T-cell (primary cell): ENCODE results near the gene ARMH2. TPM values are rescaled to one million over a fixed set of nuclear protein-coding genes. Genes with fewer than 3 reads are reported as not detected.

ENCODE experiments used
- ATAC-seq, 4 experiments: fragments of 200-7000 bp in 3 of 4; fragments of 150-1000 bp in 1 of 4; cut with Tn5 transposase; replicated peaks in 1 of 4; 1 replicate in 3 of 4; 2 replicates in 1 of 4; pipeline ENCODE4 v1.10.0; 2021; ENCODE audit warnings: moderate library complexity in 3 of 4, mild to moderate bottlenecking in 2 of 4, moderate number of reproducible peaks in 1 of 4
- CTCF ChIA-PET, 2 donors: fragments of 300-600 bp; sonication (Branson Sonifier 250); formaldehyde crosslinking; loops; one replicate each; lab custom pipeline; 2022; ENCODE audit warnings: antibody characterized with exemption in 2 of 2; lab: Charles Lee
- POLR2A ChIA-PET, 2 donors: fragments of 300-600 bp; sonication (Branson Sonifier 250); formaldehyde crosslinking; loops; one replicate each; lab custom pipeline; 2022; ENCODE audit warnings: antibody characterized with exemption in 2 of 2; lab: Charles Lee
- DNase-seq, 35 experiments: peaks; one replicate each; pipeline versions ENCODE4 v3.0.0 to v3.0.0-alpha.2; 2013 to 2023
- H3K27ac ChIP-seq: one replicate; pipeline ENCODE4 v1.5.1; 2013; ENCODE audit warnings: low read length
- H3K27me3 ChIP-seq, 2 experiments: replicated peaks in 1 of 2; 1 replicate in 1 of 2; 2 replicates in 1 of 2; pipeline versions ENCODE4 v1.6.1 to v1.7.0; 2013; ENCODE audit warnings: low read length in 1 of 2, mixed read lengths in 1 of 2; ENCODE audit not compliant: control insufficient read depth in 2 of 2, insufficient read depth in 2 of 2; ENCODE audit errors: extremely low read depth in 1 of 2
- H3K36me3 ChIP-seq, 2 donors: 1 replicate in 1 of 2; 2 replicates in 1 of 2; pipeline versions ENCODE4 v1.6.1 to v1.7.0; 2013; ENCODE audit warnings: low read length in 1 of 2; ENCODE audit not compliant: control insufficient read depth in 2 of 2, insufficient read depth in 1 of 2; ENCODE audit errors: extremely low read depth in 1 of 2
- H3K4me1 ChIP-seq, 2 experiments: 1 replicate in 1 of 2; 2 replicates in 1 of 2; pipeline versions ENCODE4 v1.6.1 to v1.7.0; 2013; ENCODE audit warnings: low read length in 2 of 2, mixed read lengths in 1 of 2; ENCODE audit not compliant: insufficient read depth in 2 of 2, control insufficient read depth in 1 of 2; ENCODE audit errors: extremely low read depth in 1 of 2
- H3K4me3 ChIP-seq, 2 donors: 1 replicate in 1 of 2; 2 replicates in 1 of 2; pipeline versions ENCODE4 v1.5.1 to v1.7.0; 2013; ENCODE audit warnings: mild to moderate bottlenecking in 2 of 2, low read length in 1 of 2, moderate library complexity in 1 of 2; ENCODE audit not compliant: control insufficient read depth in 1 of 2; ENCODE audit errors: extremely low read depth in 1 of 2
- H3K9me3 ChIP-seq: 2 replicates; pipeline ENCODE4 v1.7.0; 2013
- H3K27ac Mint-ChIP-seq, 2 donors: one replicate each; pipeline ENCODE4 v1.8.0; 2020 to 2021; ENCODE audit warnings: mild to moderate bottlenecking in 2 of 2, mixed read lengths in 2 of 2
- H3K27me3 Mint-ChIP-seq, 2 donors: one replicate each; pipeline ENCODE4 v1.8.0; 2021 to 2022; ENCODE audit warnings: mixed read lengths in 2 of 2
- H3K36me3 Mint-ChIP-seq: one replicate; pipeline ENCODE4 v1.8.0; 2021; ENCODE audit warnings: mixed read lengths
- H3K4me1 Mint-ChIP-seq, 3 donors: one replicate each; pipeline ENCODE4 v1.8.0; 2020 to 2022; ENCODE audit warnings: mixed read lengths in 3 of 3, mild to moderate bottlenecking in 1 of 3
- H3K4me3 Mint-ChIP-seq, 3 donors: one replicate each; pipeline ENCODE4 v1.8.0; 2020 to 2022; ENCODE audit warnings: mild to moderate bottlenecking in 3 of 3, mixed read lengths in 3 of 3, moderate library complexity in 3 of 3
- H3K9me3 Mint-ChIP-seq, 3 donors: one replicate each; pipeline ENCODE4 v1.8.0; 2020 to 2022; ENCODE audit warnings: mixed read lengths in 3 of 3
- WGBS: methylation state at CpG from one replicate; pipeline ENCODE4 v1.1.5; 2013; ENCODE audit warnings: missing lambda C conversion rate; ENCODE audit not compliant: insufficient coverage; 5-methylcytosine and 5-hydroxymethylcytosine counted together
- total RNA-seq, 35 experiments: library from RNA in 6 of 35; stranded (reverse) in 6 of 35; fragments of 120-200 nt in 1 of 35; gene quantifications; one replicate each; pipeline versions ENCODE4 v1.2.1 to v1.2.4 and lab custom pipeline; 2013 to 2026

ARMH2 gene
- total RNA-seq, 5 donors from 2014 or later (not counting 1 experiment from before 2014, with no cell fraction given): 2.2 to 4.6 (median 3.7) TPM

GRCh38 chr6:24788031-24788665 lies 10.6 kb downstream of the ARMH2 start:
- Mint-ChIP-seq H3K4me3 (no peak overlapping the region), H3K36me3 (peaks cover 20% of the 10 kb centered on the region), H3K27ac (no peak overlapping the region), H3K27me3 (no peaks in the 10 kb centered on the region), H3K4me1 (no peaks in the 10 kb centered on the region), H3K9me3 (no peaks in the 10 kb centered on the region)
- ChIA-PET POLR2A (interaction anchor here in 1 of 2 donors (0.5 kb wide), 1 partner anchor 19 kb away, joined by 7 read pairs; no protein-coding TSS in a partner anchor), CTCF (no interaction called here)
- Histone ChIP-seq H3K36me3 (peaks cover 0 to 10% of the 10 kb centered on the region in 2 donors), H3K4me1 (no peaks in the 10 kb centered on the region), H3K27ac (no peak overlapping the region), H3K4me3 (no peak overlapping the region), H3K9me3 (no peaks in the 10 kb centered on the region), H3K27me3 (no peaks in the 10 kb centered on the region)
- no peak for ATAC-seq
- WGBS: no CpG with 5 or more reads among the region's 4 CpGs
- DNase-seq: no peak

- no peak overlapping the region for H3K27ac ChIP-seq
- no peak overlapping the region for H3K27ac Mint-ChIP-seq
- POLR2A ChIA-PET: no interaction called here
Measured at GRCh38 chr6:24780206-24780605, 18.5 kb downstream of the ARMH2 start.

GRCh38 chr6:24779416-24780016 lies 19.2 kb downstream of the ARMH2 start:
- H3K27ac ChIP-seq: no peak overlapping the region
- H3K4me1 ChIP-seq: peaks cover 9 to 10% of the 10 kb centered on the region in 2 experiments
- H3K36me3 ChIP-seq: peaks cover 0 to 6% of the 10 kb centered on the region in 2 donors
- no peaks in the 10 kb centered on the region for H3K27me3 Mint-ChIP-seq
- ChIA-PET POLR2A (interaction anchor here in 1 of 2 donors (0.7 kb wide), 1 partner anchor 182 kb away, joined by 4 read pairs; no protein-coding TSS in a partner anchor), CTCF (interaction anchor here in 1 of 2 donors (1.0 kb wide), 1 partner anchor 198 kb away, joined by 3 read pairs; no protein-coding TSS in a partner anchor)
- H3K4me1 Mint-ChIP-seq: peaks cover 26 to 32% (median 26%) of the 10 kb centered on the region in 3 donors
- H3K27me3 ChIP-seq: no peaks in the 10 kb centered on the region
- DNase-seq (no peak), ATAC-seq (no peak)
- H3K9me3 ChIP-seq: no peaks in the 10 kb centered on the region
- peaks cover 18% of the 10 kb centered on the region for H3K36me3 Mint-ChIP-seq
- no peak overlapping the region for H3K4me3 ChIP-seq
- H3K27ac Mint-ChIP-seq: no peak overlapping the region
- H3K4me3 Mint-ChIP-seq: no peak overlapping the region
- H3K9me3 Mint-ChIP-seq: no peaks in the 10 kb centered on the region
- no CpG with 5 or more reads among the region's 3 CpGs for whole genome bisulfite sequencing

More at GRCh38 chr6:24780206-24780605, 18.5 kb downstream of the ARMH2 start:
- Histone ChIP-seq H3K9me3 (no peaks in the 10 kb centered on the region), H3K27me3 (no peaks in the 10 kb centered on the region), H3K36me3 (peaks cover 0 to 7% of the 10 kb centered on the region in 2 donors), H3K4me1 (peaks cover 9% of the 10 kb centered on the region in 2 experiments), H3K4me3 (no peak overlapping the region)
- no peak for DNase-seq
- WGBS: no CpG with 5 or more reads among the region's 4 CpGs
- no peaks in the 10 kb centered on the region for H3K9me3 Mint-ChIP-seq
- CTCF ChIA-PET: no interaction called here
- peaks cover 20% of the 10 kb centered on the region for H3K36me3 Mint-ChIP-seq
- H3K4me1 Mint-ChIP-seq: peaks cover 24 to 30% (median 26%) of the 10 kb centered on the region in 3 donors
- ATAC-seq: no peak
- no peaks in the 10 kb centered on the region for H3K27me3 Mint-ChIP-seq
- H3K4me3 Mint-ChIP-seq: no peak overlapping the region

- Histone ChIP-seq H3K9me3 (no peaks in the 10 kb centered on the region), H3K4me3 (no peak overlapping the region), H3K4me1 (peaks cover 11 to 15% of the 10 kb centered on the region in 2 experiments), H3K36me3 (no peaks in the 10 kb centered on the region), H3K27ac (no peak overlapping the region), H3K27me3 (no peaks in the 10 kb centered on the region)
- Mint-ChIP-seq H3K4me1 (peaks cover 26 to 32% (median 29%) of the 10 kb centered on the region in 3 donors), H3K4me3 (no peak overlapping the region), H3K36me3 (peaks cover 14% of the 10 kb centered on the region), H3K27ac (no peak overlapping the region), H3K9me3 (no peaks in the 10 kb centered on the region), H3K27me3 (no peaks in the 10 kb centered on the region)
- CTCF ChIA-PET: interaction anchor here in 1 of 2 donors (1.0 kb wide), 1 partner anchor 197 kb away, joined by 3 read pairs; no protein-coding TSS in a partner anchor
- POLR2A ChIA-PET: no interaction called here
- DNase-seq (no peak), ATAC-seq (no peak)
Measured at GRCh38 chr6:24778878-24779277, 19.8 kb downstream of the ARMH2 start.

- Histone ChIP-seq H3K36me3 (no peaks in the 10 kb centered on the region), H3K4me3 (no peak overlapping the region), H3K4me1 (peaks cover 11 to 15% of the 10 kb centered on the region in 2 experiments), H3K9me3 (no peaks in the 10 kb centered on the region), H3K27ac (no peak overlapping the region), H3K27me3 (no peaks in the 10 kb centered on the region)
- CTCF ChIA-PET: interaction anchor here in 1 of 2 donors (1.0 kb wide), 1 partner anchor 196 kb away, joined by 3 read pairs; no protein-coding TSS in a partner anchor
- H3K4me3 Mint-ChIP-seq: no peak overlapping the region
- peaks cover 26 to 34% (median 30%) of the 10 kb centered on the region in 3 donors for H3K4me1 Mint-ChIP-seq
- no peaks in the 10 kb centered on the region for H3K27me3 Mint-ChIP-seq
- H3K27ac Mint-ChIP-seq: no peak overlapping the region
- POLR2A ChIA-PET: interaction anchor here in 1 of 2 donors (0.5 to 0.6 kb wide), 3 partner anchors 11 to 155 kb away, joined by 3 to 4 read pairs (median 4); no protein-coding TSS in a partner anchor
- no peak for DNase-seq
- ATAC-seq: no peak
- no peaks in the 10 kb centered on the region for H3K9me3 Mint-ChIP-seq
- WGBS: 100% methylated on average over 1 of the region's 1 CpG
- H3K36me3 Mint-ChIP-seq: peaks cover 14% of the 10 kb centered on the region
Measured at GRCh38 chr6:24778121-24778520, 20.6 kb downstream of the ARMH2 start.

GRCh38 chr6:24777227-24777626 lies 21.5 kb downstream of the ARMH2 start:
- no peaks in the 10 kb centered on the region for H3K9me3 Mint-ChIP-seq
- DNase-seq (no peak), ATAC-seq (no peak)
- no peak overlapping the region for H3K27ac Mint-ChIP-seq
- Histone ChIP-seq H3K27me3 (no peaks in the 10 kb centered on the region), H3K4me3 (no peak overlapping the region), H3K4me1 (peaks cover 11 to 15% of the 10 kb centered on the region in 2 experiments), H3K27ac (no peak overlapping the region), H3K9me3 (no peaks in the 10 kb centered on the region), H3K36me3 (no peaks in the 10 kb centered on the region)
- no CpG with 5 or more reads among the region's 1 CpG for WGBS
- no peak overlapping the region for H3K4me3 Mint-ChIP-seq
- CTCF ChIA-PET: no interaction called here
- peaks cover 26 to 34% (median 30%) of the 10 kb centered on the region in 3 donors for H3K4me1 Mint-ChIP-seq
- no peaks in the 10 kb centered on the region for H3K27me3 Mint-ChIP-seq
- peaks cover 12% of the 10 kb centered on the region for H3K36me3 Mint-ChIP-seq
- POLR2A ChIA-PET: interaction anchor here in 1 of 2 donors (0.5 kb wide), 1 partner anchor 12 kb away, joined by 3 read pairs; no protein-coding TSS in a partner anchor
